GM21825 (cell line): ENCODE results near the gene TBCK.

Experiments used
- ATAC-seq: cut with Tn5 transposase; IDR thresholded peaks from one replicate; pipeline ENCODE4 v1.9.1; 2021; ENCODE audit warnings: mild to moderate bottlenecking, moderate library complexity; ENCODE audit not compliant: unreplicated experiment

TBCK gene

DNA sequence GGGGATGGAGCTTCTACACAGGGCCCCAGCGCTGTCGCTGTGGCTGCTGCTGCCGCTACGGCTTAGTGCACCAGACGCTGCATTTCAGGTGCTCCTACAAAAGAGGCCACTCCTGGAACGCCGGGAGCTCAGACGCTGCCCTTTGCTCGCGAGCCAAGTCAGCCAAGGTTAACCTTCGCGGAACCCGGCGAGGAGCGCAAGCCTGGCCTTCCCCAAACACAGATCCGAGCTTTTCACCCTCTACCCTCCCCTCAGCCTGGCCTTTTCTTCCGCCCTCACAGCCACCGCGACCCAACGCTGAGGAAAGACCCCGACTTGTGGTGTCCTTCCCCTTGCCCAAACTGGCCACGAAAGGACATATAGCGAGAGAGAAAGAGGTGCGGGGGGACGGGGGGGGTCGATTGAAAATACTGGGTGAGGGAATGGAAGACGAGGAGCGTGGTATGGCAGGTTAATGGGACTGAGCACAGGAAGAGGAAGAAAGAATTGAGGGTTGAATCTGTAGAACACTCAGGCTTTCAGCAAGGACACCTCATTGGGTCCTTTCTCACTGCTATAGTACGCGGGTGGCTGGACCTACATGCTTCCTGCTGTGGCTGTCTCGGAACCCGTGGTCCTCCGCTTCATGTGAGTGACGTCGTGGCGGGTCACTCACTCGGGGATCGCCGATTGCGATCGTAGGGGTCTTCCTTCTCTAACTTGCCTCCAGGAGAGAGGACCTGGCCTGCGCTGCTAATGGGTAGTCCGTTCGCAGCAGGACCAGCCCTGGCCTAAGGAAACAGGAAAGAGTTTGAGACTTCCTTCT is at the start of gene TBCK, which contains the start of gene AIMP1:
TBCK (minus strand) TSS at position 242 of the 805 bp plus-strand sequence. CDS start 7,249 bp downstream, outside the sequence.
AIMP1 (plus strand) TSS at position 583 of the 805 bp plus-strand sequence. CDS start 8,460 bp downstream, outside the sequence.
- ATAC-seq, result peak; percentile 85

DNA sequence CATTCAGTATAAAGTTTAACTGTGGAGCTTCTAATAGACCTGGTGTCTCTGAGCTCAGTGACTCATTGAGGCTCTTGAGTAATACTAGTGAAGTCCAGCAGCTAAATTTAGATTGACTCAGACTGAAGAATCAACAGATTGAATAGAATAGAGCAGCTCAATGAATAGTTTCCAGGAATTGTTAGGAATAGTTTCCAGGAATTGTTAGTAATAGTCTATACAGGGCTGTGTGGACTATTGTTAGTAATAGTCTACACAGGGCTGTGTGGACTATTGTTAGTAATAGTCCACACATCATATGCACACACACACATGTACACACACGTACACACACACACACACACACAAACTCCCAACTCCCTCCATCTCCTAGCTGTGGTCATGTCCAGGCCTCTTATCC is 49.6 kb upstream of the TBCK start:
- no peak for ATAC-seq

DNA sequence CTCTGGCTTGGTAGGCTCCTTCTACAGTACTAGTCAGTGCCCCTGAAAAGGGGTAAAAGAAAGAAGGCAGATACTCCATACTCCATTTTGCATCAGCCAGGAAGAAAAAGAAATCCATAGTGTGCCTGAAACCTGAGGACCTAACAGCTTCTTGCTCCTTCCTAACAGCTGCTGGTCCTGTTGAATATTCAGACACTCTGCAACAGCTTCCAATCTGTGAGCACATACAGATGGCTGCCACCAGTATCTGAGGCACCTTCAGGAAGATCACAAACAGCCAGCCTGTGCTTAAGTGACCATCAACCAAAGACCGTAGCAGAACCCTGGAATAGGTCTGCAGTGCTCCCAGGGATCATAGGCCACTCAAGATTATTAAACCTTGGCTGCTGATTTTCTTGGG is 48.3 kb upstream of the TBCK start:
- no peak for ATAC-seq

DNA sequence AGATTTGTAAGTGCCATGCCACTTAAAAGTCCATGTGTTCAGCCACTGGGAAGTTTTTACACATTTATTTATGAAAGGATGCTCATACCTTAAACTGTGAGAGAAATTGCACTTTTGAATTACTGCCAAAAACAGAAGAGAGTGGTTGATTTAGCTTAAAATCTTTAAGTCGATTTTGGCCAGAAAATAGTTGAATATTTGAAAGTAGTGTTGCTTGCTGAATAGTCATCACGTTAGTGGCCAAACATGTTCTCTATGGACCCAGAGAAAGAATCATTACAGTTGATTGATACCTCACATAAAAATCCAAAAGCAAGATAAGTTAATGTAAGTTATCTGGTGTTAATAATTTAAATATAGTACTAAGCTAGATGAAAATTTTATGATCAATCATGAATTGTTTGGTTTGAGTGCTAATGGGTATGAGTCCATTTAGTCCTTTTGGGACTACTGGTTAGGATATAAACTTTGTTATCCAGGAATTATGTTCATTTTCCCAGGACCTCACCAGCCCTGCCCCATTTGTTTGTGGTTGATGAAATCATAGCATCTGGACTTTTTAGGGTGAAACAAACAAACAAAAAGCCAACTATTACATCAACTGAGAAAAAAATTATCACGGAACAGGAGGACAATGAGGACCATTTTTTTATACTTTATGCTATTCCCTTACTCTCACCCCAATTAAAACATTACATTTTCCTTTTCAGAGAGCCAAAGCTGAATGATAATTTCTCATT is 46.2 kb upstream of the TBCK start:
- ATAC-seq, result no peak

DNA sequence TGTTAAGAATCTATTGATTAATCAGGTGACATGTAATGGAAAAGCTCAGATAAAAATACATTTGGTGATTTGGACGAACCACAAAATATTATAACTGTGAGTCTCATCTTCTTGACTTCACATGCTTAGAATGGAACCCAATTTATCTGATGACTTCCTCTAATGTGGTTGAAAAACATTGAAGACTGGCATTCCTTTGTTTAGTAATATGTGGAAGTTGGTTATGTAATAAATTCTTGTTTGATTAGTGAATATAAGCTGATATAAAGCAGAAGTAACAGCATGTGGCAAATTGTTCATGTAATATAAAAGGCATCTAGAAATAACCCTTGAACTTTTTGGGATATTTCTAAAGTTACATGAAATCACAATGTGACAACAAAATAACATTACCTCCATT is 42.9 kb upstream of the TBCK start:
- no peak for ATAC-seq

DNA sequence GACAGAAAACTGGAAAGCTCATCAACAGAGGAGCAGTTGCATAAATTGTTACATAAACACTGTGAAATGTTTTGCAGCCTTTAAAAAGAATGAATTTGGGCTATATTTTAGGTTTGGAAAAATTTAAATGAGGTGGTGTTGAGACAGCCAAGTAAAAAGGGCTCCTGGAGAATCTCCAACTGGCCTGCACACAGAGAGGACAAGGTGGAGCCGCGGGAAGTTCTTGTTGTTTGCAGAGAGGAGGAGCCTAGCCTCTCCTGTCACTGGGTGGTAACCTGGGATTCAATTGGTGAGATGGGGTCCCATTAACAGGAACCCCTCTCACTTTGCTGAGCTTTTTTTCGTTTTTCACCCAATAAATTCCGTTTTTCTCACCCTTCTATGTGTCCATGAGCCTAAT is 39.2 kb upstream of the TBCK start:
- ATAC-seq, result no peak

DNA sequence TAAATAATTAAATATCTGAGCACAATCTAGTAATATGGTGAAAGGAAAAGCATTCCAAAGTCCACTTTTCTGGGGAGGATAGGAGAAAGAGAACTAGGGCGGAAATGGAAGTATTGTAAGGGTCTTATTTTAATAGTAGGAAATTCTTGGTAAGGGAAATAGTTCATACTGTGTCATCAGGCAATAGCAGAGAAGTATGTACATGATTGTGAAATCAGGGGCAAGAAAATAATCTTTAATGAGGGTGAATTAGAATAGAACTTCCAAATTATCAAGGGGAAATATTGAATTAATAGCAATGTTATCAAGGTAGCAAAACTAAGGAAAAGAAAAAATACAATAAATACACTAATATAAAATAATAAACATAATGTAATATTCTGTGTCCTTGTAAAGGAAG is 37.8 kb upstream of the TBCK start:
- ATAC-seq, result no peak

DNA sequence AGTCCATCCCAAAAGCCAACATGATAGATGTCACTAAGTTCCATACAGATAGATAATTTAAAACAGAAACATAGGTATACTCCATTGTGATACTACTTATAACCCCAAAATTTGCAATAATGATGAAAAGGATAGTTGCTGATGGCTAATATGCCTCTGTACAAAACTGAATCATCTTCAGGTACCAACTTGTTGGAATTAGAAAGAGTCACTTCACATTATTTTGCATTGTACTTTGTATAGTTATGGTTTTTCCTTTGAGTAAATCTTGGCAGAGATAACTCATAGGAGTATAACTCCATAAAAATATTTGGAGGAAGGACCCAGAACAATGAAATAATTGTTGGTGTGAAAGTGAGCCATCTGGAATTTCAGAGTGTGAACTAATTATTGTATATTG is 35.0 kb upstream of the TBCK start:
- ATAC-seq, result no peak

DNA sequence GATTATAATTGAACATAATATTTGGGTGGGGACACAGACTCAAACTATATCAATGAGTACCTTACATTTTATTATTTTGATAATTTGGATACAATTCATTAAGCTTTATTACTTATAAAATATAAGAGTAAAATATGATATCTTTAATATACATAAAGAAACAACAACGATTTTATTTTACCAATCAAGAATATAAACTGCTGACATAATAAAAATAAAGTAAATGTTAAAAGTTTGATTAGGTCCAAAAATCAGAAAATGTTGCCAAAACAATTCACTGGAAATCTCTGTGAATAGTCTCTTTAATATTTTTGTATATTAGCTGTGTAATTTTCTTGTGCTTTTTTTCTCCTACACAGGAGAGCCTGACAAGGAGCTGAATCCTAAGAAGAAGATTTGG is 31.2 kb upstream of the TBCK start:
- no peak for ATAC-seq

DNA sequence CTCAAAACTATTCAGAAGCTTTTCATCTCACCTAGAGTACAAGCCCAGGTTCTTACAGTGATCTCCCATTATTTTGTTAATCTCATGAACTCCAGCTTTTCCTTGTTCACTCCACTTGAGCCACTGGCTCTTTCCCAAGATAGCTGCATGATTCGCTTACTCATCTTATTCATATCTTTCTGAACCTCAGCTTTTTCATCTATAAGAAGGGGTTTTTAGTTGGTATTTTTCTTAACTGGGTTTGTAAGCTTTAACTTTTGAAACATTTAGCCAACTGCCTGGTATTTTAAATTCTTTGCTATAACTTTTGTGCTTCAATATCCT is 28.6 kb upstream of the TBCK start:
- ATAC-seq, result no peak

DNA sequence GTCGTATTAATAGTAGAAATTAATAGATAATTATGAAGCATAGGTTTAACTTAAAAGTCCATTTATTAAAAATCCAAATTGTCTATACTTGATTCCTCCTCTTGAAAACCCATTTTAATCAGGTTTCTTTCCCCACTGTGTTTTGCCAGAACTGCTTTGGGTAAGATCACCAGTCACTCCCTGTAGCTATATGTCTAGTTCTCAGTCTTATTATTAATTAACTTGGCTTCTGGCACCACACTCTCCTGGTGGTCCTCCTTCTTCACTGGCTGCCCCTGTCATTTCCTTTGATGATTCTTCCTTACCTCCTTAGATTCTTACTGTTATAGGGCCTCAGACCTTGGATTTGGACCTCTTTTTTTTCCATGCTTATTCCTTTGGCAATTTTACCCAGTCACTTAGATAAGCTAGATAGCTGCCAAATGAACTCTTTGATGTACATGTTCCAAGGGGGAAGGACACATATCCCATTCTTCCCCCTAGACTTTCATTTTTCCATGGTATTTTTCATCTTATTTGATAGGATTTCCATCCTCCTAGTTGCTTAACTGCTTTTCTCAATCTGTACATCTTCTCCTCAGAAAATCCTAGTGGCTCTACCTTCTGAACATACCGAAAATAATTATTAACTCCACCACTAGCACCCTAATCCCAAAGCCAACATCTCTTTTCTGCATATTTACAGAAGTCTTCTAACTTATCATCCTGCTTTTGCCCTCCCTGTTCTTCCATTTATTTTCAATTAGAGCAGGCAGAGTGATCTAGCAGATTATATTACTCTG is 28.0 kb upstream of the TBCK start:
- no peak for ATAC-seq

DNA sequence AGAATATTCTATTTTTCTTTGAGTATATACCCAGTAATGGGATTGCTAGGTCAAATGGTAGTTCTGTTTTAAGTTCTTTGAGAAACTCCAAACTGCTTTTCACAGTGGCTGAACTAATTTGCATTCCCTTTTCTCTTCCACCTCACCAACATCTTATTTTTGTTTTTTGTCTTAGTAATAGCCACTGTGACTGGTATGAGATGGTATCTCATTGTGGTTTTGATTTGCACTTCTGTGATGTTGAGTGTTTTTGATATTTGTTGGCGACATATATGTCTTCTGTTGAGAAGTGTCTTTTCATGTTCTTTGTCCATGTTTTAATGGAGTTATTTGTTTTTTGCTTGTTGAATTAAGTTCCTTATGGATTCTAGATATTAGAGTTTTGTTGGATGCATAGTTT is 24.8 kb upstream of the TBCK start:
- no peak for ATAC-seq

DNA sequence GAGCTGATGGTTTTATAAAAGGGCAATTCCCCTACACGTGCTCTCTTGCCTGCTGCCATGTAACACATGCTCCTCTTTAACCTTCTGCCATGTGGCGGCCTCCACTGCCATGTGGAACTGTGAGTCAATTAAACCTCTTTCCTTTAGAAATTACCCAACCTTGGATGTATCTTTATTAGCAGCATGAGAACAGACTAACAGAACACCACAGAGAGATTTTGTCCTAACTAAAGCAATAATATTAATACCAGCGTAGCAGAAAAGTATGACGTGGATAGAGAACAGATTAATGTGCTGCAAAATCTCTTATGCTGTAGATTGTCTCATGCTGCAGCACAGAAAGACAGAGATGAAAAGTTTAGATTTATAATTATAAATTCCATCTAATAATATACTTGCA is 23.4 kb upstream of the TBCK start:
- ATAC-seq, result no peak

DNA sequence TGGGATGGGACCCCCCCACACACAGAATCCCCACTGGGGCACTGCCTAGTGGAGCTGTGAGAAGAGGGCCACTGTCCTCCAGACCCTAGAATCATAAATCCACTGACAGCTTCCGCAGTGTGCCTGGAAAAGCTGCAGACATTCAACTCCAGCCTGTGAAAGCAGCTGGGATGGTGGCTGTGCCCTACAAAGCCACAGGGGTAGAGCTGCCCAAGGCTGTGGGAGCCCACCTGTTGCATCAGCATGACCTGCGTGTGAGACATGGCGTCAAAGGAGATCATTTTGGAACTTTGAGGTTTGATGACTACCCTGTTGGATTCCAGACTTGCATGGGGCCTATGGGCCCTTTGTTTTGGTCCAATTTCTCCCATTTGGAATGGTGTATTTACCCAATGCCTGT is 22.7 kb upstream of the TBCK start:
- ATAC-seq, result no peak

DNA sequence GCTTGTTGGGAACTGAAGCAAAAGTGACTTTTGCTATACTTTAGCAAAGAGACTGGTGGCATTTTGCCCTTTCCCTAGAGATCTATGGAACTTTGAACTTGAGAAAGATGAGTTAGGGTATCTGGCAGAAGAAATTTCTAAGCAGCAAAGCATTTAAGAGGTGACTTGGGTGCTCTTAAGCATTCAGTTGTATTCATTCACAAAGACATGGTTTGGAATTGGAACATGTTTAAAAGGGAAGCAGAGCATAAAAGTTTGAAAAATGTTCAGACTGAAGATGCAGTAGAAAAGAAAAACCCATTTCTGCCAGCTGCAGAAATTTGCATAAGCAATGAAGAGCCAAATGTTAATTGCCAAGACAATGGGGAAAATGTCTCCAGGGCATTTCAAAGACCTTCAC is 21.9 kb upstream of the TBCK start:
- ATAC-seq, result no peak

DNA sequence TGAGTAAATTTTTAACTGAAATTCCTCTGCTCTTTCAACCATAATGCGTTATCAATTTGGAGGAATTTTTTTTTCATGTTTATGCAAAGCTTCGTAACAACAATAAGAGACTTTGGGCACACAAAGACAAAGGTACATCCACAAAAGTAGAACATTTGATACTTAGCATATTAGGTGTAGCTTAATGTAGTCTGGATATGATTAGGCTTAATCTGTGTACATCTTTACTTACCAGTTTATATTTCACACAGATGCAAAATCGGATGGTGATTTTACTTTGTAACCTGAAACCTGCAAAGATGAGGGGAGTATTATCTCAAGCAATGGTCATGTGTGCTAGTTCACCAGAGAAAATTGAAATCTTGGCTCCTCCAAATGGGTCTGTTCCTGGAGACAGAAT is 20.6 kb upstream of the TBCK start:
- no peak for ATAC-seq

DNA sequence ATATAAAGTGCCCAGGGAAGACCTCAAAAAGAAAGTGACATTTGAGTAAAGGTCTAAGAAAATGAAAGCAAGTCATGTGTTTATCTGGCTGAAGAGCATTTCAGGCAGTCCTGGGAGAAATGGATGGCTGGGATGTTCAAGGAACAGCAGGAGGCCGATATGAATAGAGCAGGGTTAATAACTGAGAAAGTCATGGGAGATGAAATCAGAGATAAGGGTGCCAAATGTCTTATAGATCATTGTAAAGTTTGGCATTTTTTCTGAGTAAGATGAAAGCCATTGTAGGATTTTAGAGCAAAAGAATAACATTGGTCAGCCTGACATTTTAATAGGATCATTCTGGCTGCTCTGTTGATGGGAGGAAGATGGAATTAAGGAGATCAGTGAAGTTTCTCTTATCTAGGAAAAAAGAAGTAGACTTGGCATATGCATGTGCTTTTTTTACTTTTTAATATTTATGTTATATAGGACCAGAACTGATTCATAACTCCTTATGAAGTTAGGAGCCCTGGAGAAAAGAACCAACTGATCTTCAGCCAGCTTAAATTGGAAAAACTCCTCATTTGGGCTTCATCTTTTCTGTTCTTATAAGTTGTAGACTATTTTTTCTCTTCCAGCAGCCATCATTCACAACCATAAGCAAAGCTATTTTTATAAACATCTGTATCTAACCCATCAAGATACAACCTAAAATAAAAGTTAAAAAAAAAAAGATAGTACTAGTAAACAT is 18.9 kb upstream of the TBCK start:
- no peak for ATAC-seq

DNA sequence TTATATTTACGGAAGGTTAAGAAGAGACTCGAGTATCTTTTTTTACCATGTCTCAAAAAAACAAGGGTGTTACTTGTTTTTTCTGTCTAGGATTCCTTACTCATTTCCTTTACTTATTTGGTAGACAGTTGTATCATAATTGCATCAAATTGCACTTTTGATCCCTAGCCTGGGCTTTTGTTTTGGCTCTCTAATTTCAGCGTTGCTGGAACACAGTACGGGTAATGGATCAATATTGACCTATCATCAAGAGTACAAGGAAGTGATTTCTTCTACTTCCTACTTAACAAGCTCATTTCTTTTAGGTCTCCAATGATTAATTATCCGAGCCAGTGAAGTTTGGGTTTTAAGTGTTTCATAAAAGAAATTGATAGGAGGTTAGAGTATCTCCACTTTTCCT is 17.2 kb upstream of the TBCK start:
- ATAC-seq, result no peak

DNA sequence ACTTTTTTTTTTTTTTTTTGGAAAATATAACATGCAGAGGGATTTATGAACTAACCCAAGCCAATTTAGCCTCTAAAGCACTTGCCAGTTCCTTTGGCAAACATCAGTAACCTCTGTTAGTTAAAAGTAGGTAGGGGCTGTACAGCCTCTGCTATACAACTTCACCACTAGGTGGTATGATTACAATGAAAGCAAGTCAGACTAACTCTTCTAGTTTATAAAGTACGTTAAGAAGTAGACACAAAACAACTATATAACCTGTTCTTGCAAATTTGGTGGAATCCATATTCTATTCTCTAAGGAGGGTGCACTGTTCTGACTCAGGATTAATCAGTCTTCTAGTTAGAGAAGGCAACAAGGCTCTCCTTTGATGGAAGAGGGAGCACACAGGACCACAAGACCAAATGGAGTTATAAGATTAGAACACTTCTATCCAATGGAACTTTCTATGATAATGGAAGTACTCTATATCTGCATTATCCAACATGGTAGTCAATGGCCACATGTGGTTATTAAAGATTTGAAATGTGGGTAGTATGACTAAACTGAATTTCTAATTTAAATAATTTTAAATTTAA is 13.1 kb upstream of the TBCK start:
- ATAC-seq, result peak; percentile 79

DNA sequence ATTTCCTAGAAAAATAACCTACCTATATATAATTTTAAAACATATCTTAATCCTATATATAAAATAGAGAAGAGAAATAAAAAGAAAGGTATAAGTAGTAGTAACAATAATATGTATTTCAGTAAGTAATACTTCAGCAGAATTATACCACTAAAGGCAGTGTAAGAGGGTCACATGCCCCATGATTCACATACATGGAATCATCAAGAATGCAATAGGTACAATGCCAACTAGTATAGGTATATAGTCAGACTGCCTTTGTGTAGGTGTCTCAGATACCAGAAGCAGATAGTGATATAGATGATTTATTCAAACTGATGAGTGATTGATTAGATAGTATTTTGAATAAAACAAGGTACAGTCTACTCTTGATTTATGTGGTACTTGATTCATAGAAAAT is 9.8 kb upstream of the TBCK start:
- ATAC-seq, result no peak

DNA sequence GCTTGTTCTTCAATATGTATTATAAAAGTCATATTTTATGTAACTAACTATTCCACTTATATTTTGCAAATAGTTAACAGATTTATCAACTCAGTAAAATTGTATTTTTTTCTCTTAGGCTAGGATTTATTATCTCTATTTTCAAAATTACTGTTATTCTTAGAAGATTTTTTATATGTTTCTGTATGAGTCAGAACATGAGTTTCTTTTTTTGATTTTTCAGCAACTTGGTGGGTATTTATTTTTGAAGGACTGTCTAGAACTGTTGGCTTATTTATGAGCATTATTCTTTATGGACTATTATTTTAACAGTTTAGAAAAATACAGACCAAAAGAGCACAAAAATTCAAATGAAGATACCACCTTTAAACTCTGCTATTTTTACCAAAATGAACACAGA is 7.1 kb upstream of the TBCK start:
- no peak for ATAC-seq
